Endothelial cell of umbilical vein (primary cell): ENCODE data around the gene DIAPH1.

Experiments
- FOS ChIP-seq: IDR thresholded peaks from 2 replicates; pipeline ENCODE4 v1.6.1; 2011; ENCODE audit warnings: mild to moderate bottlenecking, low read length, moderate library complexity, borderline replicate concordance; ENCODE audit not compliant: insufficient read depth
- MYC ChIP-seq: IDR thresholded peaks from one replicate; pipeline ENCODE4 v1.6.1; 2011; ENCODE audit warnings: mild to moderate bottlenecking, low read depth, low read length
- POLR2A ChIP-seq: IDR thresholded peaks from 2 replicates; pipeline ENCODE4 v1.6.1; 2012; ENCODE audit warnings: low read depth, mild to moderate bottlenecking, control low read depth, low read length
- POLR2AphosphoS5 ChIP-seq: IDR thresholded peaks from 2 replicates; pipeline ENCODE4 v1.6.1; 2012; ENCODE audit warnings: low read depth, mild to moderate bottlenecking, control low read depth, low read length, moderate library complexity; ENCODE audit not compliant: insufficient read depth
- TF ChIP-seq, protein P1 (sequence below), 2 donors: IDR thresholded peaks; 1 replicate in 1 of 2; 2 replicates in 1 of 2; pipeline ENCODE4 v1.5.1; 2011; ENCODE audit warnings: low read length in 2 of 2, mild to moderate bottlenecking in 2 of 2, moderate library complexity in 2 of 2, control low read depth in 1 of 2, inconsistent platforms in 1 of 2, low read depth in 1 of 2; ENCODE audit not compliant: insufficient read depth in 1 of 2; ENCODE audit errors: extremely low read depth in 1 of 2
- TF ChIP-seq, protein P2 (sequence below): IDR thresholded peaks from 2 replicates; pipeline ENCODE4 v1.6.1; 2011; ENCODE audit not compliant: insufficient read depth, insufficient read length

DNA sequence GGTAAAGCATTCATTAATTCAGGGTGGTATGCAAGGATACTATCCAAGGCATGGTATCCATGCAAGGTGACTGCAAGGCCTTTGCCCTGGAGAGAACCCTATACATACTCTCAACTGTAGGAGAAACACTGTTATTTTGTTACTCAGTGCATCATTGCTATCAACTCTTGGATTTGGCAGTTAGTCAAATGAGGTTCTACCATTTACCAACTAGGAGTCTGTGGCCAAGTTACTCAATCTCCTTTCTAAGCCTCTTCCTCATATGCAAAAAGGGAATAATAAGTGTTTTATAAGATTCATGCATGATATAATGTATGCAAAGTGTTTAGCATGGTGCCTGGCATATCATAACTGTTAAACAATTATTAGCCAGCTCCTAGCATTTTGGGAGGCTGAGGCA lies 139.0 kb downstream of the DIAPH1 start:
- TF ChIP-seq, protein P1, sequence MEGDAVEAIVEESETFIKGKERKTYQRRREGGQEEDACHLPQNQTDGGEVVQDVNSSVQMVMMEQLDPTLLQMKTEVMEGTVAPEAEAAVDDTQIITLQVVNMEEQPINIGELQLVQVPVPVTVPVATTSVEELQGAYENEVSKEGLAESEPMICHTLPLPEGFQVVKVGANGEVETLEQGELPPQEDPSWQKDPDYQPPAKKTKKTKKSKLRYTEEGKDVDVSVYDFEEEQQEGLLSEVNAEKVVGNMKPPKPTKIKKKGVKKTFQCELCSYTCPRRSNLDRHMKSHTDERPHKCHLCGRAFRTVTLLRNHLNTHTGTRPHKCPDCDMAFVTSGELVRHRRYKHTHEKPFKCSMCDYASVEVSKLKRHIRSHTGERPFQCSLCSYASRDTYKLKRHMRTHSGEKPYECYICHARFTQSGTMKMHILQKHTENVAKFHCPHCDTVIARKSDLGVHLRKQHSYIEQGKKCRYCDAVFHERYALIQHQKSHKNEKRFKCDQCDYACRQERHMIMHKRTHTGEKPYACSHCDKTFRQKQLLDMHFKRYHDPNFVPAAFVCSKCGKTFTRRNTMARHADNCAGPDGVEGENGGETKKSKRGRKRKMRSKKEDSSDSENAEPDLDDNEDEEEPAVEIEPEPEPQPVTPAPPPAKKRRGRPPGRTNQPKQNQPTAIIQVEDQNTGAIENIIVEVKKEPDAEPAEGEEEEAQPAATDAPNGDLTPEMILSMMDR (IDR thresholded peaks at IDR 0.05; ENCODE audit: extremely low read depth in 1 of 2, insufficient read depth in 1 of 2, low read depth in 1 of 2, low read length in 2 of 2) = no peak
- no peak for TF ChIP-seq POLR2AphosphoS5
- no peak for TF ChIP-seq FOS
- TF ChIP-seq, protein P2, sequence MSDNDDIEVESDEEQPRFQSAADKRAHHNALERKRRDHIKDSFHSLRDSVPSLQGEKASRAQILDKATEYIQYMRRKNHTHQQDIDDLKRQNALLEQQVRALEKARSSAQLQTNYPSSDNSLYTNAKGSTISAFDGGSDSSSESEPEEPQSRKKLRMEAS = no peak
- no peak for TF ChIP-seq MYC
- no peak for TF ChIP-seq POLR2A
